OCI-LY3 (cell line): ENCODE data around the gene C1QTNF6.

Experiments used
- EZH2phosphoT487 ChIP-seq: fragments of 200-600 bp; shearing (Covaris generic); IDR thresholded peaks from 2 replicates; pipeline ENCODE4 v1.6.1; 2018; ENCODE audit warnings: antibody characterized with exemption, mixed run types, low read depth
- TF ChIP-seq, protein P1 (sequence below): fragments of 200-600, 300-600 bp; sonication (generic); IDR thresholded peaks from 2 replicates; pipeline ENCODE4 v1.5.1; 2014; ENCODE audit warnings: antibody characterized with exemption, low read length, low read depth

DNA sequence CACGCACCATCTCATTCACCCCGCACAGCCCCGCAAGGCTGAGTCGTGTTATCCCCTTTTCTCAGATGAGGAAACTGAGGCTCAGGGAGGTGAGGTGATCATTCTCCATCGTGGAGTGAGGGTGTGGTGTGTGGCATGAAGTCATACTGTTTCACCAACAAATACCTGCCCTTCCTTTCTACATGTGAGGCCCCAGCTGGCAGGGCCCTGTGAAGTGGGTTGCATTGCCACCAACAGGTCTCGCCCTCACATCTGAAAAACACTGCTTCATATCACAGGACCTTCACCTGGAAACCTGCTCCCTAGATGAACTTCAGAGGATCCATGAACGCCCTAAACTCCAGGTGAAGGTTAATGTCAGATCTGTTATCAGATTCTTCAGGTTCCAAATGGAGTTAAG, 19.9 kb upstream of the C1QTNF6 start:
- TF ChIP-seq, protein P1, sequence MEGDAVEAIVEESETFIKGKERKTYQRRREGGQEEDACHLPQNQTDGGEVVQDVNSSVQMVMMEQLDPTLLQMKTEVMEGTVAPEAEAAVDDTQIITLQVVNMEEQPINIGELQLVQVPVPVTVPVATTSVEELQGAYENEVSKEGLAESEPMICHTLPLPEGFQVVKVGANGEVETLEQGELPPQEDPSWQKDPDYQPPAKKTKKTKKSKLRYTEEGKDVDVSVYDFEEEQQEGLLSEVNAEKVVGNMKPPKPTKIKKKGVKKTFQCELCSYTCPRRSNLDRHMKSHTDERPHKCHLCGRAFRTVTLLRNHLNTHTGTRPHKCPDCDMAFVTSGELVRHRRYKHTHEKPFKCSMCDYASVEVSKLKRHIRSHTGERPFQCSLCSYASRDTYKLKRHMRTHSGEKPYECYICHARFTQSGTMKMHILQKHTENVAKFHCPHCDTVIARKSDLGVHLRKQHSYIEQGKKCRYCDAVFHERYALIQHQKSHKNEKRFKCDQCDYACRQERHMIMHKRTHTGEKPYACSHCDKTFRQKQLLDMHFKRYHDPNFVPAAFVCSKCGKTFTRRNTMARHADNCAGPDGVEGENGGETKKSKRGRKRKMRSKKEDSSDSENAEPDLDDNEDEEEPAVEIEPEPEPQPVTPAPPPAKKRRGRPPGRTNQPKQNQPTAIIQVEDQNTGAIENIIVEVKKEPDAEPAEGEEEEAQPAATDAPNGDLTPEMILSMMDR: no peak
- no peak for TF ChIP-seq EZH2phosphoT487
